SH-SY5Y (cell line): ENCODE data around the gene HOXB6.

ENCODE experiments used
- GATA2 ChIP-seq: IDR thresholded peaks from 2 replicates; pipeline ENCODE4 v1.6.1; 2011; ENCODE audit warnings: mild to moderate bottlenecking, low read depth, low read length
- GATA3 ChIP-seq: IDR thresholded peaks from 2 replicates; pipeline ENCODE4 v1.6.1; 2011; ENCODE audit warnings: low read depth, mild to moderate bottlenecking, low read length, moderate library complexity

HOXB6 gene

GRCh38 chr17:48604770-48605329 is at the start of gene HOXB6:
TSS of gene HOXB6 (minus strand) at chr17:48604986. CDS start at chr17:48598150, 6,836 bp downstream.
- TF ChIP-seq GATA3 (no peak), GATA2 (no peak)

- TF ChIP-seq GATA3, result no peak
- no peak for TF ChIP-seq GATA2
These were observed 45.0 kb upstream of the HOXB6 start for GRCh38 chr17:48649741-48650140.

GRCh38 chr17:48647963-48648245 is 43.1 kb upstream of the HOXB6 start:
- no peak for TF ChIP-seq GATA3
- TF ChIP-seq GATA2, result no peak

- TF ChIP-seq GATA3 (no peak), GATA2 (no peak)
These were observed 42.5 kb upstream of the HOXB6 start for GRCh38 chr17:48647103-48647962.

GRCh38 chr17:48646183-48647102 is 41.7 kb upstream of the HOXB6 start:
- TF ChIP-seq GATA2 (no peak), GATA3 (no peak)

- no peak for TF ChIP-seq GATA3
- no peak for TF ChIP-seq GATA2
These were observed 40.9 kb upstream of the HOXB6 start for GRCh38 chr17:48645639-48646182.

GRCh38 chr17:48644910-48645557 is 40.2 kb upstream of the HOXB6 start:
- TF ChIP-seq GATA2 (no peak), GATA3 (no peak)

GRCh38 chr17:48644159-48644558 is 39.4 kb upstream of the HOXB6 start:
- TF ChIP-seq GATA2 (no peak), GATA3 (no peak)

GRCh38 chr17:48643697-48644012 is 38.9 kb upstream of the HOXB6 start:
- TF ChIP-seq GATA2 (no peak), GATA3 (no peak)

- TF ChIP-seq GATA3 (no peak), GATA2 (no peak)
These were observed 38.3 kb upstream of the HOXB6 start for GRCh38 chr17:48642843-48643696.

- TF ChIP-seq GATA2 (no peak), GATA3 (no peak)
These were observed 37.5 kb upstream of the HOXB6 start for GRCh38 chr17:48642059-48642842.

GRCh38 chr17:48641541-48642058 is 36.8 kb upstream of the HOXB6 start:
- TF ChIP-seq GATA2, result no peak
- TF ChIP-seq GATA3, result no peak
